Germinal center (tissue), 1 donor: ENCODE results near the gene MDFI.
"Not testable (repeated sequence)": the region's sequence is repeated elsewhere in the genome, so short reads cannot be mapped to it uniquely, and the experiment has no call there.

Experiments used
- DNase-seq: peaks from one replicate; pipeline ENCODE4 v3.0.0; 2012; ENCODE audit warnings: mixed read lengths, low spot score

The MDFI gene

GRCh38 chr6:41602864-41603608 lies 35.2 kb upstream of the MDFI start:
- peak; percentile 82 for DNase-seq

- no peak for DNase-seq
These were observed 34.3 kb upstream of the MDFI start for GRCh38 chr6:41604006-41604405.

GRCh38 chr6:41605649-41606048 lies 32.6 kb upstream of the MDFI start:
- no peak for DNase-seq

- no peak for DNase-seq
These were observed 31.2 kb upstream of the MDFI start for GRCh38 chr6:41607036-41607435.

- no peak for DNase-seq
These were observed 30.5 kb upstream of the MDFI start for GRCh38 chr6:41607736-41608135.

- no peak for DNase-seq
These were observed 29.7 kb upstream of the MDFI start for GRCh38 chr6:41608443-41609151.

- DNase-seq: no peak
These were observed 23.6 kb upstream of the MDFI start for GRCh38 chr6:41614715-41615114.

GRCh38 chr6:41615311-41615710 lies 23.0 kb upstream of the MDFI start:
- no peak for DNase-seq

- DNase-seq: no peak
These were observed 19.7 kb upstream of the MDFI start for GRCh38 chr6:41618598-41618997.

GRCh38 chr6:41619193-41619592 lies 19.1 kb upstream of the MDFI start:
- not testable (repeated sequence) for DNase-seq

GRCh38 chr6:41621367-41621766 lies 16.9 kb upstream of the MDFI start:
- DNase-seq: no peak

GRCh38 chr6:41621802-41622201 lies 16.5 kb upstream of the MDFI start:
- no peak for DNase-seq

GRCh38 chr6:41622206-41622988 lies 15.9 kb upstream of the MDFI start:
- no peak for DNase-seq

GRCh38 chr6:41623330-41623729 lies 14.9 kb upstream of the MDFI start:
- DNase-seq: no peak

- no peak for DNase-seq
These were observed 13.5 kb upstream of the MDFI start for GRCh38 chr6:41624621-41625380.

GRCh38 chr6:41625442-41625841 lies 12.8 kb upstream of the MDFI start:
- DNase-seq: no peak

GRCh38 chr6:41626022-41626421 lies 12.2 kb upstream of the MDFI start:
- no peak for DNase-seq

- no peak for DNase-seq
These were observed 11.4 kb upstream of the MDFI start for GRCh38 chr6:41626917-41627316.

GRCh38 chr6:41629128-41629527 lies 9.1 kb upstream of the MDFI start:
- no peak for DNase-seq

GRCh38 chr6:41630069-41630468 lies 8.2 kb upstream of the MDFI start:
- no peak for DNase-seq

GRCh38 chr6:41630946-41631345 lies 7.3 kb upstream of the MDFI start:
- no peak for DNase-seq

- DNase-seq: no peak
These were observed 5.1 kb upstream of the MDFI start for GRCh38 chr6:41633056-41633634.
